ENCODE data around the gene ANK3.
"Not testable (repeated sequence)": the region's sequence is repeated elsewhere in the genome, so short reads cannot be mapped to it uniquely, and the experiment has no call there.

Gene ANK3

DNA sequence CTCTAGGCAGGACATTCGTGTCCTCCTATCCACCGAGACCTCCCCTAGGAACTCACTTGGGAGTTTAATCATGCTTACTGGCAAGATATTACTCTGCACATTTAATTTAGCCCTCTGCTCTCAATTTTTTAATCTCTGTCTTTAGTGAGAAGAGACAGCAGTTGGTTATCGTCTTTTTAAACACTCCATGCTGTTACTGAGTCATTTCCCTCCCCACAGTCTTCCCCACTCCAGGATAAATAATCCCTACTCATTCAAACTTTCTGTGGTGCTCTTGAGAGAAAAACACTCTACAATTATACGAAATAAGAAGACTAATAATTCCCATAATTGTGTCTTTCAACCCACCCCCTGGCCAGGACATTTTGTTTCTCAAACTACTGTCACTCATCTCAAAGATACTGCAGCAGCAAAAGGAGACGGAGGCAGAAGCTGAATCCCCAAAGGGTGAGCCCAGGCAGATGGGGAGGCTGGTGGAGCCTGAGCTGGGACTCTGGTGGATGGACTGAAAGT is 84.2 kb downstream of the ANK3 start:
- DNase-seq (ENCODE audit: low spot score), result no peak

DNA sequence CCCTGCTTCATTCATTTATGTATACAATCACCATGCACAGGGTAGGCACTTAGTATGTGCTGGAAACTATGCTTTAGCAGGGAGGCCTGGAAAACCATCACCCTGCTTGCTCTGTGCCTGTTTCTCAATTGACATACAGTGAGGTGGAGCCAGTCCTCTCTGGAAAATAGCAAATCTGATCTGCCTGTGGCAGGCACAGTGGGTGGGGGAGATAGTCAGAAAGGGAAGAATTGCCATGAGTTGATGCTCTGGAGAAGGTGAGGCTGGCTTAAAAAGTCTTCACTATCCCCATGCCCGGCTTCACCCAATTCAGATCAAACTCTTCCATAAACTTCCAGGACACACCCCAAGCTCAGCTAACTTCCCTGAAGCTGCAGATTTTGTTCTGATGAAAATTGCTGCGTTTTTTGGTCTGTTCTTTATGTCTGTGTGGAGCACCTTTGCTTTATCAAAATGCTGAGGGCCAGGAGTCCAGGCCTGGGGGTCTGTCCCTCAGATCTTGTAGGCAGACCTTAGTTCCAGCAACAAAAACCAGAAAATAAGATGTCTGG is 84.8 kb downstream of the ANK3 start:
- DNase-seq (ENCODE audit: low spot score), result no peak

- DNase-seq (ENCODE audit: low spot score), result no peak
These were observed 85.9 kb downstream of the ANK3 start for GRCh38 chr10:60303778-60304177.

- DNase-seq (ENCODE audit: low spot score), result no peak
These were observed 89.5 kb downstream of the ANK3 start for GRCh38 chr10:60299961-60300883.

DNA sequence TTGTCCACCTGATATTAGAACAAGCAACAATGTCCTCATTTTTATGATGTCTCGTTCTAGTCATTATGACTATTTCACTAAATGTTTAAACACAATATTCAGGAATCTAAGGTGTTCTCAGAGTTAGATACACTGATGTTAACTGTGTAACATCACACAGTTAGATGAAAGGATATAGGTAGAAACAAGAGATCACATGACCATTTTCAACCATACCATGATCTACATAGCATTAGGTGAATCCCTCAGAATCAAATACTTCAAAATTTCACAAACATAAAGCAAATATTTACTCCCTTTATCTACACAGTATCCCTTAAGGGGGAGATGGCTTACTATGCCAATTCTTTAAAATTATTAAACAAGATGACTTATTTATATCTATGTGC is 90.3 kb downstream of the ANK3 start:
- no peak for DNase-seq (ENCODE audit: low spot score)

DNA sequence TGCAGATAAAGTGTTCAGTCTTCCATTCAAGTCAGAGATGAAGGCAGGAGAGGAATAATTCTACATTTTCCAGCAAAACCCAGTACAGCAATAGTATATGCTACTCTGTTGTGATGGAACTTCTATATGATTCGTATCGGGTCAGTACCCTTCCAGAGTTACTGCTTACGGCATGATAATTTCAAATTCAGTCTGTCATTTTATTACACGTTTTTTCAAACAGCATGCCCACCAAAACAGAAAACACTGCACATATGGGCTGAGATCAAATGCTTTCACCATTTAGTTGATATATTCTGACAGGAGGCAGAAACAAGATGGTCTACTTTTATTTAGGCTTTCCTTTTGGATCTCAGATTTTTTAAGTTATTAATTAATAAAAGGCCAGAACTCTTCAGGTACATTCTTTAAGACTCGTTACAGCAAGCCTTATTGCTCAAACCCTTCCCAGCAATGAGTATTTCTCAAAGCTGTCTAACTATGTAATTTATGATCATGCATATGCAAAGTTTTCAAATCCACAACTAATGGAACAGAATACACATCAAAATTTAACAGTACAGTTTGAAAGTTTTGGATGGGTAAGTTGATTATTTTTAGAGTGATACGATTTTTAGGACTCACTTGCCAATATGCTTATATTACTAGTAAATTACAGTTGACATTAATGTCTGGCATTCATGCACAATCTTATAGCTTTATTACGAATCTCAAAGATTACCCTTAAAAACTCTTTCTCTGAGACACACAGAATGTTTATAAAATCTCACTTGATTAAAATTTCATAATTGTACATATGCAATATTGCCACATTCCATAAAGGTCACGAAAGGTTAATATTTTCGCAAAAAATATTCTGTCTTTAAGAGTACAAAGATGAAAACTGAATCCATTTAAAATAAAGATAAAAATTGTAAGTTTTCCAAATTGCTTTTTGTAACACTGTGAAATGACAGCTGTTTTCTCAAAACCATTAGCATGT is 91.0 kb downstream of the ANK3 start:
- DNase-seq (ENCODE audit: low spot score), result no peak

DNA sequence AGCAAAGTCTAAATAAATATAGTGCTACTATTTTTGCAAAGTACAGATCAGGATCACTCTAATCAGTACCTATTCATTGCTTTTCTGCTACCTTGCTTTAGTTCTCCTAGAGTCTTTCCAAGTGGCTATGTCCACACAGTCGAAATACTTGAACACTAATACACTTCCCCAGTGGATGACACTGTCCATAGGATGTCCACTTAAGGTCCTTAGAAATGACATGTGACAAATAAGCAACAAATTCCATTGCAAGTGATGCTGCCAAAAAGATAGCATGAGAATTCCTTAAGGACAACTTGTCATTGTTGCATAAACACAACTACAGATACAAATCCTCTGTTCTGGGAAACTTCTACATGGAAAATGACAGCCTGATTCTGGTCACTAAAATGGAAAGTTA is 93.6 kb downstream of the ANK3 start:
- no peak for DNase-seq (ENCODE audit: low spot score)

- DNase-seq (ENCODE audit: low spot score), result no peak
These were observed 94.4 kb downstream of the ANK3 start for GRCh38 chr10:60295028-60295937.

DNA sequence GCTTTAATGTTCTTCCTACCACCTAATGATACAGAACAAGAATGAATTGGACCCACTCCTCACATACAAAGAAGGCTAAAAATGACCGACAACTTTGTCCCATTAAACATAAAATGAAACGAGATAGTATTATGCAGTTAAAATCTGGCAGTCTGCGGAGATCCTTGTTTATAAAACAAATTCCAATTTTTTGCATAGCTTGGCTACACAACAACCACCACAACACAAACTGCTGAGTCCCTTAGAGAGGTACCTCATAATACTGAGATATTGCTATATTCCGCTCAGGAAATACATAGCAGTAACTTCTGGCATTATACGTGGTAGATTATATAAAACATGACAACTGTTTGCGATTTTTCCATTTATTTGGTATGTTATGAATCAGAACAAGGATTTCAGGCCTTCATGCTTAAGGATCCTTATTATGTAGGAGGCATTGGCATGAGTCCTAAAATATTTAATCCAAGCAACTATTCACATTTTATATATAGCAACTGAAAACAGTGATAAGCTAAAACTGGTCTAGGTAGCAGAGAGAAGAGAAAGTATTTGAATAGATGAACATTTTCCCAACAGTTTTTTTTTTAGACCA is 96.0 kb downstream of the ANK3 start:
- no peak for DNase-seq (ENCODE audit: low spot score)

DNA sequence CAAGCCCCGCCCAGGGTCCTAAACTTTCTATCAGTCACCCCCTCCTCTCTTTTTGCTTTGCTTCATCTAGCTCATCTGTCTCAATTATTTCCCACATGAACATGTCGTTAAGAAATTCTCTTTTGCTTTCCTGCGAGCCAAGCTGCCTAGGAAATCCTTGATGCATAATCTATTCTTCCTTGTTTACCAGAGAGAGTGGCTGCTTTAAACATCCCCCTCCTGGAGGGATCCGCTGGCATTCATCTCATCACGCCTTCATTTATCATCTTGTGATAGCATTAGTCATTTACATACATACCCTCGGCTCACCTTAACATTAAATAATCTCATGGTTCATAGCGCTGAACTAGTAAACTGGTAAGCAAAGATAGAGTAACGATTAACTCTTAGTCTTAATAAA is 96.7 kb downstream of the ANK3 start:
- no peak for DNase-seq (ENCODE audit: low spot score)

DNA sequence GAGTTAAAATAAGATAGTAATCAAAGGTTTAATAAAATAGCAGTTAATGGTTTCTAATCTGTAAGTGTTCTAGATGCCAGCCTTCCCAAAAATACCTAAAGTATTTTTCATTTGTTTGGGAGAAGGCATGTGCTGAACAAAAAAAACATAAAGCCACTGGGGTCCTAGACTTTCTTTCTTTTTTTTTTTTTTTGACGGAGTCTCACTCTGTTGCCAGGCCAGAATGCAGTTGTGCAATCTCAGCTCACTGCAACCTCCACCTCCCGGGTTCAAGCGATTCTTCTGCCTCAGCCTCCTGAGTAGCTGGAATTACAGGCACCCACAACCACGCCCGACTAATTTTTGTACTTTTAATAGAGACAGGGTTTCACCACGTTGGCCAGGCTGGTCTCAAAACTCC is 97.1 kb downstream of the ANK3 start:
- not testable (repeated sequence) for DNase-seq (ENCODE audit: low spot score)

DNA sequence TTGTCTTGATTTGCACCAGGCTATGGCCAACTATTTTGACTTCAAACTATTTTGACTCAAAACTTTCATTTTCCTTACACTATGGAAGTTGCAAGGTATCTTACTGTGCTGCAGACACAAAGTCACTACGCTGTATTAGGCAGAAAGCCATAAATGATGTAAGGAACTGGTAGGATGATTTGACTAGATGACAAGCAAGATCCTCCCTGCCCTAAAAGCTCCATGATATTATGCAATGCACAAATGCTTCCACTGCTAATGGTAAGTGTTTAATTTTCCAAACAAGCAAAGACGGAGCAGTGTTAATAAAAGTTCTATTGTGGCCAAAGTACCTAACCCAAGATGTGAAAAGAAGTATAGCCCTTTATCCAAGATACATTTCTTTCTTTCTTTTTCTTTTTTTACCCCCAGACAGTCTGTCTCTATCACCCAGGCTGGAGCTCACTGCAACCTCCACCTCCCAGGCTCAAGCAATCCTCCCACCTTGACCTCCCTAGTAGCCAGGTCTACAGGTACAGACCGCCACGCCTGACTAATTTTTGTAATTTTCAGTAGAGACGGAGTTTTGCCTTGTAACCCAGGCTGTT is 98.2 kb downstream of the ANK3 start:
- DNase-seq (ENCODE audit: low spot score), result no peak

DNA sequence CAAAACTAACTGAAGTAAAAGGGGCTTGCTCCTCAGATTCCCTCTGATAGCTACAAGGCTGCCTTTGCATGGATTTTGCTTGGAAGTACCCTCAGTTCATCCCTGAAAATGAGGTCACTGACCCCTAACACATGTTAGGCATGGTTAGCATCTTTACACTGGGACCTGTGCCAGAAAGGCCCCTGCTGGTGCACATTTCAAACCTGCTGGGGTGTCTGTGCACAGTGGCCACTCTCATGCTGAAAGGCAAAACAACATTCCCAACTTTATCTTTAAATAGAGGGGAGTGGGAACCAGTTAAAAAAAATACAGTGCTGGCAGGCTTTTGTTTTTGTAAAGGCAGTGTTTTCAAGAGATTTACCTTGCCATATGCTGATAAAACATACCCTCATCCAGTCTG is 99.1 kb downstream of the ANK3 start:
- no peak for DNase-seq (ENCODE audit: low spot score)

GRCh38 chr10:60289800-60290199 is 99.9 kb downstream of the ANK3 start:
- no peak for DNase-seq (ENCODE audit: low spot score)

DNA sequence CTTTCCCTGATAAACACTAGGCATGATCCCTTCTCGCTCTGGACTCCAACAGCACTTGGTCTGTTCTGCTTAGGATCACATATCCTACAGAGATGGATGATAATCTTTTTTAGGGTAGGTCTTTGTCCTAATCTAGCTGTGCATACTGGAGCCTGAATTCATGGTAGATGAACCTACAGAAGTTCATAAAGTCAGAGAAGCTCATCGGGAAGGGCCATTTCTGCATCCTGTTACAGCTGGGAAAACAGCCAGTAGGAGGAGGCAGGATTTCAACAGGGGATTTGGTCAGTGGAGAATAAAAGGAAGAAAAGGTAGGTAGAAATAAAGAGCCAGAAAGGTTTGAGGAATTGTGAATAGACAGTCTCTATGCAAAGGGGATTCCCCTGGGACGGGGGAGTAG is 101.4 kb downstream of the ANK3 start:
- no peak for DNase-seq (ENCODE audit: low spot score)

DNA sequence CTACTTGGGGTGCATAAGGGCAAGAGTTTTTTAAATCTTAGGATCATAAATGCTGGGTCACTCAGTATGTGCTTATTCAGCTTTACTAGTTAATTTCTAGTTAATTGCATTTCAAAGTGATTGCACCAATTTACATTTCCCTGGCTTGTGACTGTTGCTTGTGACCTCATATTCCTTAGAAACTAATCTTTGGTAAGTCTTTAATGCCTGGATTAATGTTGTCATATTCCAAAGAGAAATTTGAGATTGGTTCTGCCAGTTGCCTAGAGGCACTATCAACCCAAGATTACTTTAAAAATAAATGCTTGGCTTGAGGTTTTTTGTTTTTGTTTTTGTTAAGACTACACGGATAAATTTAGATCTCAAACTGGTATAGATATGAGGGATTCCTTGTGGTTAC is 103.1 kb downstream of the ANK3 start:
- no peak for DNase-seq (ENCODE audit: low spot score)

GRCh38 chr10:60283397-60283796 is 106.3 kb downstream of the ANK3 start:
- DNase-seq (ENCODE audit: low spot score), result no peak

- no peak for DNase-seq (ENCODE audit: low spot score)
These were observed 106.8 kb downstream of the ANK3 start for GRCh38 chr10:60282771-60283353.

GRCh38 chr10:60281792-60282353 is 107.8 kb downstream of the ANK3 start:
- no peak for DNase-seq (ENCODE audit: low spot score)

- no peak for DNase-seq (ENCODE audit: low spot score)
These were observed 108.3 kb downstream of the ANK3 start for GRCh38 chr10:60281331-60281730.

Measured in HuH-7 (cell line).